Fibroblast of lung (primary cell): ENCODE measurements around the gene C16orf95.

Source experiments
- CTCF ChIP-seq, 2 donors: IDR thresholded peaks in 1 of 2; conservative IDR thresholded peaks in 1 of 2; 1 replicate in 1 of 2; 2 replicates in 1 of 2; pipeline ENCODE4 v1.5.1; 2011 to 2012; ENCODE audit warnings: low read length in 2 of 2, control low read depth in 1 of 2, inconsistent platforms in 1 of 2, low read depth in 1 of 2, mild to moderate bottlenecking in 1 of 2
- EZH2 ChIP-seq: IDR thresholded peaks from 2 replicates; pipeline ENCODE4 v1.5.1; 2012; ENCODE audit warnings: low read length, control low read depth, mild to moderate bottlenecking; ENCODE audit errors: missing control alignments

GRCh38 chr16:87335625-87336433 lies 18.6 kb upstream of the C16orf95 start:
- no peak for TF ChIP-seq EZH2
- no peak for TF ChIP-seq CTCF (conservative IDR thresholded peaks at IDR 0.05 in 1 of 2, IDR thresholded peaks at IDR 0.05 in 1 of 2; ENCODE audit: low read depth in 1 of 2, low read length in 2 of 2)
